ENCODE results near the gene RSAD1.
"Not testable (repeated sequence)": the region's sequence is repeated elsewhere in the genome, so short reads cannot be mapped to it uniquely, and the experiment has no call there.

Gene RSAD1

DNA sequence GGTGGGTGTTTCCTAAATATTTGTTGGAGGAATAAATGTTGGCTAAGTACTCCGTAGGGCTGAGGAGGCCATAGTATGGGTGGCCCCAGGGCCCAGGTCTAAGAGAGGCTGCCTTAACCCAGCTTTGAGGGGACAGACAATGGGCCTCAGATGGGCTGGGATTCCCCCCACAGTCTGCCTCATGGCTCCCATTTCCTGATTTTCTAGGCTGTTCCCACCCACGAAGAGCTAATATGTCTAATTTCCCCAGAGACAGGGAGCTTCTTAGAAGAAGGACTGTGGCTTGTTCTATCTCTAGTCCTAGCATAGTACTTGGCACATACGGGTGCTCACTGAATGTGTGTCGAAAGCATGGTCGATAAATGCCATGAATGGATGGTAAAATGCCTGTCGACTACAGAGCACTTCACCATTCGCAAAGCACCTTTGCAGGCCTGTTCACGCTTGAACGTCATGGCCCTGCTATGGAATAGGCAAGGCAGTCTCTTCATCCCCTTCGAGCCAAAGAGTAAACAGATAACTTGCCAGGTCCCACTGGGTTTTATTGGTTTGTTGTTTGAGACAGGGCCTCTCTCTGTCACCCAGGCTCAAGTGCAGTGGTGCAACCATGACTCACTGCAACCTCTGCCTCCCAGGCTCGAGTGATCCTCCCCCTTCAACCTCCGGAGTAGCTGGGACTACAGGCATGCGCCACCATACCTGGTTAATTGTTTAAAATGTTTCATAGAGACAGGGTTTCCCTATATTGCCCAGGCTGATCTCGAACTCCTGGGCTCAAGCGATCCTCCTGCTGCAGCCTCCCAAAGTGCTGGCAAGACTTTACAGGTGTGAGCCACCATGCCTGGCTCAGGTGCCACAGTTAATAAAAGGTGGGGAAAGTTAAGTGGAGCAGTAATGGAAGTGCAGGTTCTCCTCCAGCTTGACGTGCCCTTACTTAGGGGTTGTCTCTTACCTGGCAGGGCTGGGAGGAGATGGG, 19.7 kb upstream of the RSAD1 start:
- peak; percentile 91 for DNase-seq

DNA sequence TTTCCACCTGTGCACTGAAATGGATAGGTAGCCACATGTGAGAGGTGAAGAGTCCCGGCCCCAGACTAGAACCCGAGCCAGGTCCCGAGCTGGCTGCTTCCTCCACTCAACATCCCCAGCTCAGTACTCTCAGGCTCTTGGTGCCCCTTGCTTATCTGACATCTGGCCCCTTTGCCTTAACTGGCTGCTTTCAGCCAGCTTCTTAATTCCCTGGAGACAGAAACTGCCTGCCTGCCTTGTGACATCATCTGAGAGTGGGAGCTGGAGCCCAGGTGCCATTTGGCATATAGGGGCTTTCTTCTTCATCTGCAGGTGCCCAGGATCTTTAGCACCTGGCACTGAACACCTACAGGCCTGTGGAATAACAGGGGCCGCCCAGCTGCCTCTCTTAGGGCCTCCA, 18.9 kb upstream of the RSAD1 start:
- no peak for DNase-seq

DNA sequence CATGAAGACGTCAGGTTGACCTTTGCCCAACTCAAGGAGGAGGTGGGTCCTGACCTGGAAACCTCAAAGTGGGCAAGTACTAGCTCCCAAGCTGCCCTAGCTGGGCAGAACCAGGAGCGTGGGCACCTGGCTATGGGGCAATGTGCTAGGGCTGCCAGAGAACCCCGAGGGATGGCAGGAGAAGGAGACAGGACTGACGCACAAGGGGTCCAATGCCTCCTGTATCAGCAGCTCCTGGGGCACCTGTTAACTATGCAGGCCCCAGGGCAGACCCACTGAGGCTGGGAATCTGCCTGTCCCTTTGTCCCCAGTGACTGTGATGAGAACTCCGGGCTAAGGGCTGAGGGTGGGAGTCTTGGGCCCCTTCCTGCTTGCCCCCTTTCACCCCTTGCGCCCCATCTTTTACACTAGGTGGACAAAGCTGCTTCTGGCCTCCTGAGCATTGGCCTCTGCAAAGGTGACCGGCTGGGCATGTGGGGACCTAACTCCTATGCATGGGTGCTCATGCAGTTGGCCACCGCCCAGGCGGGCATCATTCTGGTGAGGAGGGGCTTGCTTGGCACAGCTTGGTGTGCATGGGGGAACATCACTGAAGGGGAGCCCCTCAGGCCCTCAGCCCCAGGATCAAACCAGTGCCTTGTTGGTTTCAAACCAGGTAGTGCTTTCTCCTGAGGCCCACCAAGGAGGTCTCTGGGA, 17.7 kb upstream of the RSAD1 start:
- DNase-seq = no peak

DNA sequence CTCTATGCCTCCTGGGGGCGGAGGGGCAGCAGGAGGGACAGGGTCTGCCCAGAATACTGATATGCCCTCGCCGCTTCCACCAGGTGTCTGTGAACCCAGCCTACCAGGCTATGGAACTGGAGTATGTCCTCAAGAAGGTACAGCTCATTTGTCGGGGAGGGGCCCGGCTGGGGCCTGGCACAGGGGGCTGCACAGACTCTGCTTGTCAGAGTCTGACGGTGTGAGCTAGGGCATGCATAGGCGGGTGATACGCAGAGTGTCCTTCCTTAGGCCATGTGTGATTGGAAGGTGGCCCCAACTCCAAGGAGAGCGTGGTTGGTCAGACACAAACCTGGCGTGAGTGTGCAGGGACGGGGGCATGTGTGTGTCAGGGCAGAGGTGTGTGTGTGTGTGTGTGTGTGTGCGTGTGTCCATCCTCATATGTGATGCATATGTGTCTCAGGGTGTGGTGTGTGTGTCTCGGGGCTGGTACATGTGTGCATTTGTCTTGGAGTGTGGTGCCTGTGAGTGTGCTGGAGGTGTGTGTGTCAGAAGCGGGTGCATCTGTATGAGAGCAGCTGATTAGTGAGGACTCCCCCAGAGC, 17.0 kb upstream of the RSAD1 start:
- DNase-seq = no peak

DNA sequence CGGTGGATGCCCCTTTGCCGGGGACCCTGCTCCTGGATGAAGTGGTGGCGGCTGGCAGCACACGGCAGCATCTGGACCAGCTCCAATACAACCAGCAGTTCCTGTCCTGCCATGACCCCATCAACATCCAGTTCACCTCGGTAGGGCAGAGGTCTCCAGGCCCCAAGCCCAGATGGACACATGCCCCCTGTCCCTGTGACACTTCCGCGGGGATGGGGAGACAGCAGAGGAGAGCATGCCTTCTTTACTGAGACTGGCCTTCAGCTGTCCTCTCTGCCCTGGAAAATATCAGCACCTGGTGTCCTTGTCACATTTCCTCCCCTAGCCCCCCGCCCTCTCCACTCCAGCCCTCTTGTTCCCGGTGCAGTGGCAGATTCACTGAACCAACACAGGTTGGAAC, 16.2 kb upstream of the RSAD1 start:
- DNase-seq = peak; percentile 44

DNA sequence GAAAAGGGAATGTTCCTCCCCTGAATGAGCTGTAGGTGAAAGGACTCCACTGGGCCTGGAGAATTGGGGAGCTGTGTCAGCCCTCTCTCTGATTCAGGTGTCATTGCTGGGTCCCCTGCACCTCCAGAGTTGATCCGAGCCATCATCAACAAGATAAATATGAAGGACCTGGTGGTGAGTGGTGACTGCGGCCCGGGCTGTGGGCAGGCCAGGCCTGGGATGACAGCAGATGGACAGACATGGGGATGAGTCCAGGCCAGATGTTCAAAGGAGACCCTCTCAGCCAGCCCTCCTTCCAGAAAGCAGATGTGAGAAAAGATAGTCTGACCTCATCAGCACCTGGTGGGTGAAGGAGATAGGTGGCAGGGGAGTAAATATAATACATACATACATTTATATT, 14.5 kb upstream of the RSAD1 start:
- DNase-seq = no peak

DNA sequence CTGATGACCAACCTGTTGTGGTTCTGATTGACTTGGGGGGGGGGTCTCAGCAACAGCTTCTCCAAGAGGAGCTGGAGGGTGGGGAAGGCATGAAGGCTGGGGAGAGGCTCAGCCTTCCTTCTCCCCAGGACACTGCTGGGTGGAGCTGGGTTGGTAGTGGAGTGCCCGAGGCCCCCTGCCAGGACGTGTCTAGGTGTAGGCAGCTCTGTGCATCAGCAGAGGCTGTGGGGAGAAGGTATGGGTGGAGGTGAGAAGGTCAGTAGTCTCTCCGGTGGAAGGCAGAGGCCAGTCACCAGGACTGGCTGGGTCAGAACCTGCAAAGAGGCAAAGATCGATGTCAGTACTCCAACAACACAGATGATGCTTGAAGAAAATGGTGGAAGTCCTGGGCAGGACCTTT, 13.9 kb upstream of the RSAD1 start:
- DNase-seq = no peak

DNA sequence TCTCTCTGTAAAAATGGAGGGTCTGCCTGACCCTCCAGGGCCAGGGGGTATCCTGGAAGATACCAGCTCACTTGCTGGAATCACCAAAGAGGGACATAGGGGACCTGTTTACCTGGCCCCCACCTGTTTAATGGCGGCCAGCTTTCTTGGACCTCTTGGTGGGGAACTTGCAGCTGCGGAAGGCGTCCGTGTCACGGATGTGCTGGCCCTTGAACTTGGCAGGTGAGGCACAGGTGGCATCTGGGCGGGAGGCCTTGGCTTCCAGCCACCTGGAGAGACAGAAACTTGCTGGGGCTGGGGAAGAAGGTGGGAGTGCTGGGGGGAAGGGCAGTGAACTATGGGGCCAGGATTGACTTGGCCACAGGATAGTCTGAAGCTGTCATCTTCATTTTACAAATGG, 13.5 kb upstream of the RSAD1 start:
- peak; percentile 28 for DNase-seq

DNA sequence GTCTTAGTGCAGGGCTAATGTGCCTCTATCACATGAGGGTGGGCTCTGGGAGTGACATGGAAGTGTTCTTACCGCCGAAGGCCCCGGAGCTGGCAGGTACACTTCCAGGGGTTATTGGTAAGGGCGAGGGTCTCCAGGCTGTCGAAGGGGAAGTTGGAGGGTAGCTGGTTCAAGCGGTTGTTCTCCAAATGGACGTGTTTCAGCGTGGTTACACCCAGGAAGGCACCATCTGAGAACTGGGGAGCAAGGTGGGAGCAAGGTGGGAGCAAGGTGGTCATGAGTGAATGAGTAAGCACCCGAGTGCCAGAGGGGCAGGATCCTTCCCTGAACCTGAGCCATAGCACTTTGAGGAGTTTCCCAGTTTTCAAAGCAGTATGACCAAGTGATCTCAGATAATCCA, 13.0 kb upstream of the RSAD1 start:
- no peak for DNase-seq

DNA sequence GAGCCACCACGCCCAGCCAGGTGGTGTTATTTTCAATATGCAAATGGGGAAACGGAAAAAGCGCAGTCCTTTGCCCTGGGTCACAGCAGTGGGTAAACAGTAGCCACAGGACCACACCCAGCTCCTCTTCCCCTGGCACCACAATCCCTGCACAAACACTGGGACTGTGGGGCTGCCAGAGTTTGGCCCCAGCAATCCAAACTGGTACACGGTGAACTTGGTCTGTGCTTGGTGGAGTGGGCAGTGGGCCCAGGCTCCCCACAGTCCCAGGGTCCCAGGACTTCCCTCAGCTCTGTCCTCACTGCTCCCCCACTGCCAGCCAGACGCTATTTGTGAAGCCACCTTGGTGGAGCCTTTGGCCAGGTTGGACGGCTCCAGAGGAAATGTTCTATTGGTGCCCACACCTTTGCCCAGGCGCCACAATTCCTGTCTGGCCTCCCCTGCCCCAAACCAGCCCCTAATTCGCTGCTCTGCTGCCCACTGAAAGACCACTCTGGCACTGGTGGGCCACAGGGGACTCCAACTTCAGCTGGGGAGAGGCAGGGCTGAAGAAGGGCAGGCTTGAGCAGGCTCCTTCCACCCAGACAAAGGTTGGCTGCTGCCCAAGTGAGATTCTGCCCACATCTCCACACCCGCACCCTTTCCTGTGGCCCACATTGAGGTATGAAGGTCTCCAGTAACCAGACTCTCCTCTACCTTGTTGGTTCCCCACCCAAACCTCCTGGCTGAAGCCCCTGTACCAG, 12.1 kb upstream of the RSAD1 start:
- peak; percentile 71 for DNase-seq

DNA sequence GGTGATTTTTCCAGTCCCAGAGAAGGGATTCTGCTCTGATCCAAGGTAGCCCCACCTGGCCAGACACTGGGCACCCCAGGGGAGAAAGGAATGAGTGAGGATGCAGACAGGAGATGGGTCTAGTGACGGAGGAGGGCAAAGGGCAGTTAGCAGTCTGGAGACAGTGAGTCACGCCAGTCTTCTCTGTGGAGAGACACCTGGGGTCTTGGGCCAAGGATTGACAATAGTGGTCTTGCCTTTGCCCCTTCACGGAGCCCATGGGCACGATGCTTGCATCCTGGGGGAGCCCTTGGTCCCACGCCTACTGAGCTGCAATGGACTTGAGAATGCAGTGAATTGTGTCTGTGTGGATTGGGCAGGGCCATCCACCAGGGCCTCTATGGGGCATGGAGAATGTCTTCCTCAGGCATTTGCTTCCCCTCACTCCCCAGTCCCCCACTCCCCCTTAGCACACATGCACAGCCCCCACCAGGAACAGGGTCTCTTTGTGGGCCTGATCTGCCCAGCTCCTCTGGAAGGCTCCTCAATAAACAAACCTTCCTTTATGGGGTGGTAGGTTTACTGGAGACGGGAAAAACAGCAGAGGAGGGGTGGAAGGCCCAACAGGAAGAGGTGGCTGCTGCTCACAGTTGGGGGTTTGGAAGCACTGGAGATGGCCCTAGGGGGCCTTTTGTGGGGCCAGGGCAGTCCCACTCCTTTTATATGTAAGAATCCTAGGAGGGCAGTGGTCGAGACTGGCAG, 11.4 kb upstream of the RSAD1 start:
- no peak for DNase-seq

DNA sequence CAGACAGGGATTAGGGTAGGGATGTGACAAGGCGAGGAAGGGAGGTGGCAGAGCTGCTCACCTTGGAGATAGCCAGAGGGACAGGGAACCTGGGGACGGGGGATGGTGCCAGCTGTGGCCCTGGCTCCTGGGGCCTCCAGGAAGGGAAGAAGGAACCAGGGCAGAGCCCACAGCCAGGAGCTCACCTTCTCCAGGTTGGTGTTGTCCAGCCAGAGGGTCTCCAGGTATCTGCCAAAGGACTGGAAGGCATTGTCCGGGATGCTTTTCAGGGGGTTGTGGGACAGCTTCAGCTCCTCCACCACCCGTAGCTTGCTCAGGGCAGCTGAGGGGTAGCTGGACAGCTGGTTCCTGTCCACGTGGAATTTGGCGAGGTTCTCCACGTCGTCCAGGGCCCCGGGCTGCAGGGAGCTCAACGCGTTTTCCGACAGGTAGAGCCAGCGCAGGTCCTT, 10.8 kb upstream of the RSAD1 start:
- DNase-seq = no peak

DNA sequence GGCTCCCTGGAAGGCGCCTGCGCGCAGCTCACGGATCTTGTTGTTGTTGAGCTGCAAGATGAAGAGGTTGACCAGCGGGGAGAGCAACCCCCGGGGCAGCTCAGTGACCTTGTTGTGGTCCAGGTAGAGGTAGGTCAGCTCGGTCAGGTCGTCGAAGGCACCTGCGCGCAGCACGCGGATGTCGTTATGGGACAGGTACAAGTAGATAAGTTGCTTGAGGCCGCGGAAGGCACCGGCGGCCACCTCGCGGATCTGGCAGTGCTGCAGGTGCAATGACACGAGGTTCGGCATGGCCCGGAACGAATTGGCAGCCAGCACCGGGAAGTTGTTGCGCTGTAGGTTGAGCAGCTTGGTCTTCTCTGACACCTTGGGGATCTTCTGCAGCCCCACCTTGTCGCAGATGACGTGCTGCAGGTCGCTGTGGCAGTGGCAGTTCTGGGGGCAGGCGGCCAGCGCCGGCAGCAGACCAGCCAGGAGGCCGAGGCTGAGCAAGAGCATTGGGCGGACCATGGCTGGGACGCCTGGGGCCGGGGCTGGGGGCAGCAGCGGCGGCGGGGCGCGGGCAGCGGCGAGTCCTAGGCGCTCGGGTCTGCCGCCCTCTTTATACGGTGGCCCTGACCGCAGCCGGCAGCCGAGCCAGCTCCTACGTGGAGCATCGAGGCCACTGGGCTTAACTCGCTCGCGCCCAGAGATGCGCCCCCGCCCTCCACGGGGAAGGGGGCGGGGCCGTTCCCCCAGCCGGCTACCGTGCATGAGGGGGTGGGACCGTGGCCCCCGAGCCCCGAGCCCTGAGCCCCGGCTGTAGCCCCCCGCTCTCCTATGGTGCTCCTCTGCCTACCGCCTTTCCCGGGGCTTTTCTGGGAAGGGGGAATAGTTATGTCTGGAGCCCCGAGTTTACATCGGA, 10.1 kb upstream of the RSAD1 start, which contains the start of gene CHAD:
CHAD (minus strand) TSS at position 577 of the 904 bp plus-strand sequence; CDS start at position 510, 67 bp downstream.
- DNase-seq = no peak

DNA sequence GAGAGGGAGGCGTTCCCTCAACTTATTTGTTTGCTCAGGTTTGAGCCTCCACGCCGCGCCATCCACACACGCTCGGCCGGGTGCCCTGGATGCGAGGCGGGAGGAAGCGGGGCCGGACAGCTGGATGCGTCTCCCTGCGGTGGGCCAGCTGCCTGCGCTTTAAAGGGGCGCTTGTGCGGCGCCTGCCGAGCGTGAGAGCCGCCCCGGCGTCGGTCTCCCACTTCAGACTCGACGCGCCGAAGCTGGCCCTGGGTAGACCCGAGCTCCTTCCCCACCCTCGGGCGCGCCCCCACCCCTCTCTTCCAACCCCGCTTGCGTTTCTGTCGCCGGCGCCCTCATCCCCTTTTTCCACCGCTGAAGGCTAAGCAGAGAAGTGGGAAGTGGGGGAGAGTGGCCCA, 9.5 kb upstream of the RSAD1 start:
- no peak for DNase-seq

DNA sequence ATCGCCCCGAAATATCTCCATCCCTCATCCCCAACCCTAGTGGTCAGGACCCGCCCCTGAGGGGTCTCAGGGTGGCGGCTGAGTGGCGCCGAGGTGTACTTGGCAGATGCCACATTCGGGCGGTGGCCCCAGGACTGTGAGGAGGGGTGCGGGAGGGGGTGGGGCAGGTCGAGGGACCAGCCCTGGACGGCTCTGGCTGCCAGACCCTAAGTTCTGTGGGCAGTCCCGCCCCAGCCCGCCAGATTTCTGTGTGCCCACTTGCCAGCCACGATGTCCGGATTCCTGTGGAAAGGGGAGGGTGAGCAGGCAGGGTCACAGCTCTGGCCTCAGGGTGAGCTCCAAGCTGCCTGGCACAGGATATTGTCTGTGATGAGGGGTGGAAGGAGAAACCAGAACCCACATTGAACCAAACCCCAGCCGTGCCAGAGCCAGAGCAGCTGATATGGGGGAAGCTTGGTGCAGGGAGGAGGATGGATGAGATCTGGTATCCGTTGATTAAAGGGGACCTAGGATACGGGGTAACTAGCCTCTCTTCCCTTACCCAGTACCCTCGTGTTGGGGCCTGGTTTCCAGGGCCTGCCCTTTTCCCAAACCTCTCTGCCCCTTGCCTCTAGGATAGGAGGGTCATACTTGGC, 8.9 kb upstream of the RSAD1 start:
- DNase-seq = no peak

DNA sequence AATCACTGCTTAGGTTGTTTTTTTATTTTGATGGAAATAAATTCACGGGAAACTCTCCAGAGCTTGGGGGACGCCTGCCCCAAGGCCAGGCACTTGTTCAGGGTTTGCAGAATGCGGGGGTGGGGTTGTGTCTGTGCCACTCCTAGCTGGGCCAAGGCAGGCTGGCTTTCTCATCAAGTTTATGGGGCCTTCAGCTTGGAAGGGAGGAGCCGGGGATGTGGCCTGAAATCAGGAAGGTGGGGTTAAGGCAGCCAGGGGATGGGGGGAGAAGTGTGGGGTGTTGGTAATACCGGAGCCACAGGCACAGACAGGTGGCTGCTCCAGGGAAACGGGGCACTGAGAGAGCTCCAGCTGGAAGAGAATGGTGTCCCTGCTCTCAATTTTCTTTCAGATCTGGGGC, 8.2 kb upstream of the RSAD1 start:
- no peak for DNase-seq

DNA sequence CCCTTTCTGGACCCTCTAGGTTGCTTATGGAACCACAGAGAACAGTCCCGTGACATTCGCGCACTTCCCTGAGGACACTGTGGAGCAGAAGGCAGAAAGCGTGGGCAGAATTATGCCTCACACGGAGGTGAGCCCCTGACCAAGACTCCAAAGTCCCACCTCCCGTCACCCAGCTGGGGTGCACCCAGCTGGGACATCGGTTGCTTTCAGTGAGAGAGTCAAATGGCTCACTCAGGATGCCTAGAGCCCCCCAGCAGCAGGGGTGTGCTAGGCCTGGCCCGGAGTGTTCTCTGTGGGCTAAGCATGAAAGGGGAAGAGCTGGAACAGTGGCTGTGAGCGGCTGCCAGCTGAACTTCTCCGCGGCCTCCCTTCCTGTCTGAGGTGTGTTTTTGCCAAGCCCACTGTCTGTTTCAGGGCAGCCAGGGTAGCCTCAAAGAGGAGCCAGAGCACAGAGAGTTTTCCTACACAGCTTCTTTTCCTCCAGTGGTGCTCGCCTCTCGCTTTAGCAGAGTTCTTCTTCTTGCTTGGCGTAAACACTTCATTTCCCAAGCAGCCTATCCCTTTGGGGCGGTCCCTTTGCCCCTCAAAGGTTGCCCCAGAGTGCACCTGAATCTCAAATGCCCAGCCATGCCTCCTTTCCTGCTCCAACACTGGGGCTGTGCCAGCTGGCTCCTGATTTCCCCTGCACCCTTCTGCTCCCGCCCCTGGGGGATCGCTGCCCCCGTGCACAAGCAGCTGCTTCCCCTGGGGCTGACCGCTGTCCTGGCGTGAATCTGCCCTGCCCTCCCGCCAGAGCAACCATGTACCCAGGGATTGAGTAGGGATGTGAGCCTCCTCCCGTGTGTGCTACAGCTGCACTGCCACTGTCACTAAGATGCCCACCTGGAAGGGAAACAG, 7.4 kb upstream of the RSAD1 start:
- DNase-seq = no peak

DNA sequence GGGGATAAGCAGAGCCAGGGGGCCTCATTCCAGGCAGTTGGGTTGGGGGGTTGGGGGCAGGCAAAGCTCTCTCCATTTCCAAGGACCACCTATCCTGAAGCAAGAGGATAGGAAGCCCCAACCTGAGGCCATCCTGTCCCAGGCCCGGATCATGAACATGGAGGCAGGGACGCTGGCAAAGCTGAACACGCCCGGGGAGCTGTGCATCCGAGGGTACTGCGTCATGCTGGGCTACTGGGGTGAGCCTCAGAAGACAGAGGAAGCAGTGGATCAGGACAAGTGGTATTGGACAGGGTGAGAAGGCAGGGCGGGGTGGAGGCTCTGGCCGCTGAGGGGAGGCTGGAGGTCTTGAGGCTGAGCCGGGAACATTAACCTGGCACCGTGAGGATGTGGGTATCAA, 6.4 kb upstream of the RSAD1 start:
- no peak for DNase-seq

DNA sequence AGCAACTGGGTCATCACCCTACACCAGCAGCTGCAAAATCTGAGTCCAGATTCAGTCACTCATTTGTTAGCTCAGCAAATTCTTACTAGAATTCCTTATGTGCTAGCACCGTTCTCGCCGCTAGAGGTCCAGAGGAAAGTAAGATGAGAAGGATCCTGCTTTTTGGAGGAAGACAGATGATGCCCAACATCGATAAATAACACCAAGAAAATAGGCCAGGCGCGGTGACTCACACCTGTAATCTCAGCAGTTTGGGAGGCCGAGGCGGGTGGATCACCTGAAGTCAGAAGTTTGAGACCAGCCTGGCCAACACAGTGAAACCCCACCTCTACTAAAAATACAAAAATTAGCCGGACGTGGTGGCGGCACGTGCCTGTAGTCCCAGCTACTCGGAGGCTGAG, 5.9 kb upstream of the RSAD1 start:
- DNase-seq = not testable (repeated sequence)

DNA sequence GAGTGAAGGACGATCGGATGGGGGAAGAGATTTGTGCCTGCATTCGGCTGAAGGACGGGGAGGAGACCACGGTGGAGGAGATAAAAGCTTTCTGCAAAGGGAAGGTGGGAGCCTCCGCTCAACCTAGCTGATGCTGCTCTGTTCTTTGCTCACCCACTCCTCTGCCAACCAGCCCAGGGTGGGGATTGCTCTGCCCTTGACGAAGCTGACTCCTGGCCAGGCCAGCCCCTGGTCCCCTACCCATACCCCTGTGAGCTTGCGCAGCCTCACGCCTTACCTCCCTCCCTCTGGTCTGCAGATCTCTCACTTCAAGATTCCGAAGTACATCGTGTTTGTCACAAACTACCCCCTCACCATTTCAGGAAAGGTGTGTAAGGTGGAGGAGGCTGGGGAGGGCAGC, 4.8 kb upstream of the RSAD1 start:
- DNase-seq = no peak
